ENCODE data around the gene SRCAP. TPM values are rescaled to one million over a fixed set of nuclear protein-coding genes. Genes with fewer than 3 reads are reported as not detected.

SRCAP gene
- polyA plus RNA-seq, 1 of the 3 experiments (the other 2 are of a cell fraction): 5.6 TPM

DNA sequence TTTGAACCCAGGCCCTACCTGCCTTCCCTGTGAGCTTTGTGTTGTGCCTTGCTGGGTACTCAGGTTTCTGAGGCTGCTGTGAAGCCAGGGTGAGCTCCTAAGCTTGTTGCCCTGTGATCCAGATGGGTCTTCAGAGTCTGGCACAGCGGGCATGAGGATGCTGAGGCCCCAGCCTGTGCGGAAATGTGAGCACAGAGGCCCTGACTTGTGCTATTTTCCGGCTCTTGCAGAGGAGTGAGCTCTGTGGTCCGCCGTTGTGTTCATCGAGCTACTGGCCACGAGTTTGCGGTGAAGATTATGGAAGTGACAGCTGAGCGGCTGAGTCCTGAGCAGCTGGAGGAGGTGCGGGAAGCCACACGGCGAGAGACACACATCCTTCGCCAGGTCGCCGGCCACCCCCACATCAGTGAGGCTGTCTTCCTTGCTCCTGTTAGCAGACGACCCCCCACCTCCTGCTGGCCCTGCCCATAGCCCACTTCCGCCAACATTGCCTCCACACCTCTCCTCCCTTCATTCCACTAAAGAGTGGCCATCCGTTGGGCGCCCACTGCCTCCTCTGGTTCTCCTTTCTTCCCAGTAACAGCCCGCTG is 52.0 kb downstream of the SRCAP start:
- Histone ChIP-seq H3K4me1 (ENCODE audit: control insufficient read depth in 1 of 2, insufficient read depth in 2 of 2, low read depth in 1 of 2, low read length in 1 of 2) (peaks cover 5 to 8% of the 10 kb centered on the region in 2 experiments; a peak in 2 of 4 replicates), H3K4me3 (ENCODE audit: low read depth in 2 of 2, low read length in 1 of 2) (no peak overlapping the region)
- CTCF ChIA-PET: interaction anchor here (1.0 to 1.4 kb wide), 2 partner anchors 9 to 57 kb away, joined by 3 read pairs; no protein-coding TSS in a partner anchor

More for the DNA sequence above, 52.0 kb downstream of the SRCAP start:
- Histone ChIP-seq H3K9me3 (no peaks in the 10 kb centered on the region), H4K20me1 (ENCODE audit: insufficient read depth) (no peaks in the 10 kb centered on the region), H3K9me2 (no peaks in the 10 kb centered on the region), H3K79me2 (ENCODE audit: insufficient read depth) (peaks cover 21% of the 10 kb centered on the region), H3K4me2 (no peak overlapping the region), H3K27ac (ENCODE audit: low read depth in 2 of 2, low read length in 1 of 2) (no peak overlapping the region), H3K36me3 (replicated peaks in 1 of 2; ENCODE audit: control insufficient read depth in 1 of 2, insufficient read depth in 2 of 2, low read length in 1 of 2) (peaks cover 8 to 29% of the 10 kb centered on the region in 2 experiments), H2AFZ (ENCODE audit: low read depth) (no peak overlapping the region), H3F3A (replicated peaks; ENCODE audit: insufficient read depth) (peaks cover 6% of the 10 kb centered on the region), H3K9ac (no peak overlapping the region), H3K27me3 (ENCODE audit: insufficient read depth) (no peaks in the 10 kb centered on the region)
- no peak for DNase-seq
- POLR2A ChIA-PET: interaction anchor here (0.6 kb wide), 1 partner anchor 12 kb away, joined by 3 read pairs; no protein-coding TSS in a partner anchor
- TF ChIP-seq JUND (IDR thresholded peaks at IDR 0.05) (no peak), FOSL2 (IDR thresholded peaks at IDR 0.05; ENCODE audit: borderline replicate concordance, low read depth) (no peak), CHD2 (IDR thresholded peaks at IDR 0.05; ENCODE audit: low read length, partially characterized antibody) (no peak), REST (IDR thresholded peaks at IDR 0.05; ENCODE audit: low read depth, low read length) (no peak), IRF3 (IDR thresholded peaks at IDR 0.05; ENCODE audit: low read depth, low read length) (no peak), RXRA (IDR thresholded peaks at IDR 0.05; ENCODE audit: borderline replicate concordance, low read depth) (no peak), ZBTB33 (IDR thresholded peaks at IDR 0.05; ENCODE audit: borderline replicate concordance, low read depth) (no peak), RCOR1 (IDR thresholded peaks at IDR 0.05; ENCODE audit: low read length) (no peak)
- TF ChIP-seq, protein P1, sequence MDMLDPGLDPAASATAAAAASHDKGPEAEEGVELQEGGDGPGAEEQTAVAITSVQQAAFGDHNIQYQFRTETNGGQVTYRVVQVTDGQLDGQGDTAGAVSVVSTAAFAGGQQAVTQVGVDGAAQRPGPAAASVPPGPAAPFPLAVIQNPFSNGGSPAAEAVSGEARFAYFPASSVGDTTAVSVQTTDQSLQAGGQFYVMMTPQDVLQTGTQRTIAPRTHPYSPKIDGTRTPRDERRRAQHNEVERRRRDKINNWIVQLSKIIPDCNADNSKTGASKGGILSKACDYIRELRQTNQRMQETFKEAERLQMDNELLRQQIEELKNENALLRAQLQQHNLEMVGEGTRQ (IDR thresholded peaks at IDR 0.05; ENCODE audit: borderline replicate concordance, low read depth, low read length): no peak
- WGBS (ENCODE audit: low lambda C conversion rate): 93% methylated on average over 20 of the region's 20 CpGs
